Measurements from ENCODE around the gene DACT2. TPM values are rescaled to one million over a fixed set of nuclear protein-coding genes. Genes with fewer than 3 reads are reported as not detected.
"Not testable (repeated sequence)": the region's sequence is repeated elsewhere in the genome, so short reads cannot be mapped to it uniquely, and the experiment has no call there.

Gene DACT2, protein sequence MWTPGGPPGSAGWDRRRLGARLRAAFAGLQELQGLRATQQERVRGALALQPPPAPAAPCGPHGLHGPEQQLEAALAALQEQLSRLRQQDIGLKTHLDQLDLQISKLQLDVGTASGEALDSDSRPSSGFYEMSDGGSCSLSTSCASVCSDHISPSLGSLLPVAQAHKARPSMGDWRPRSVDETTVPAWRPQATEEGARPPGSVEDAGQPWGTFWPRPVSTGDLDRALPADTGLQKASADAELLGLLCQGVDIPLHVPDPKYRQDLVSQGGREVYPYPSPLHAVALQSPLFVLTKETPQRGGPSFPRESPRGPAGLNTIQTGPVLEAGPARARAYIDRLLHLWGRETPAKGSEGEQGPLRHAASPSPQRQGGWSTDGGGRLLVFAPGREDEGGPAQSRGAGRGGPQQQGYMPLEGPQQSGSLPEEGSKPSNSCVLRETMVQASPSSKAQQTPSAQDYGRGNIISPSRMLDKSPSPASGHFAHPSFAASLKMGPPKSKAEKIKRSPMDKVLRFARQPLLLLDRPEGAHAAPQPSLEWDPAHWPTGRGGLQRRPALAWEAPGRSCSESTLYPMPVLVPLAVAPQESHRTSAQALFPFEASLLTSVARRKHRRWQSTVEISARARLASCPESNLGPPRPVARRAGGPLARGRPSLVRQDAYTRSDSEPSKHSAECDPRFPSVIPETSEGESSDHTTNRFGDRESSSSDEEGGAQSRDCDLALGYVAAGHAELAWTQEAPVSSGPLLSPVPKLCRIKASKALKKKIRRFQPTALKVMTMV
- polyA plus RNA-seq (ENCODE audit: insufficient read depth in 1 of 5, insufficient read length in 5 of 5, low replicate concordance in 1 of 5) = 10 to 100 TPM; 27.0 to 55.1 (median 41.5) TPM
- long read RNA-seq, donor 1, transcript DACT2-201 (4 exons, 2,942 nt) = major isoform, 39 of 39 reads
- long read RNA-seq, donor 1, partial matches to known transcripts = 0 of 39 reads
- long read RNA-seq, donor 1, other reads (novel, unspliced or antisense) = 0 of 39 reads
- long read RNA-seq, donor 2, transcript DACT2-201 (4 exons, 2,942 nt) = major isoform, 14 of 14 reads
- long read RNA-seq, donor 2, partial matches to known transcripts = 0 of 14 reads
- long read RNA-seq, donor 2, other reads (novel, unspliced or antisense) = 0 of 14 reads
- long read RNA-seq, donor 3, transcript DACT2-201 (4 exons, 2,942 nt) = major isoform, 15 of 15 reads
- long read RNA-seq, donor 3, partial matches to known transcripts = 0 of 15 reads
- long read RNA-seq, donor 3, other reads (novel, unspliced or antisense) = 0 of 15 reads
- long read RNA-seq, donor 4, transcript DACT2-201 (4 exons, 2,942 nt) = major isoform, 14 of 14 reads
- long read RNA-seq, donor 4, partial matches to known transcripts = 0 of 14 reads
- long read RNA-seq, donor 4, other reads (novel, unspliced or antisense) = 0 of 14 reads
- long read RNA-seq, donor 5, transcript DACT2-201 (4 exons, 2,942 nt) = major isoform, 14 of 14 reads
- long read RNA-seq, donor 5, partial matches to known transcripts = 0 of 14 reads
- long read RNA-seq, donor 5, other reads (novel, unspliced or antisense) = 0 of 14 reads
- long read RNA-seq, donor 6, transcript DACT2-201 (4 exons, 2,942 nt) = major isoform, 26 of 26 reads
- long read RNA-seq, donor 6, partial matches to known transcripts = 0 of 26 reads
- long read RNA-seq, donor 6, other reads (novel, unspliced or antisense) = 0 of 26 reads
- long read RNA-seq, donor 7, transcript DACT2-201 (4 exons, 2,942 nt) = major isoform, 28 of 28 reads
- long read RNA-seq, donor 7, partial matches to known transcripts = 0 of 28 reads
- long read RNA-seq, donor 7, other reads (novel, unspliced or antisense) = 0 of 28 reads
- long read RNA-seq, donor 8, transcript DACT2-201 (4 exons, 2,942 nt) = major isoform, 8 of 8 reads
- long read RNA-seq, donor 8, partial matches to known transcripts = 0 of 8 reads
- long read RNA-seq, donor 8, other reads (novel, unspliced or antisense) = 0 of 8 reads

DNA sequence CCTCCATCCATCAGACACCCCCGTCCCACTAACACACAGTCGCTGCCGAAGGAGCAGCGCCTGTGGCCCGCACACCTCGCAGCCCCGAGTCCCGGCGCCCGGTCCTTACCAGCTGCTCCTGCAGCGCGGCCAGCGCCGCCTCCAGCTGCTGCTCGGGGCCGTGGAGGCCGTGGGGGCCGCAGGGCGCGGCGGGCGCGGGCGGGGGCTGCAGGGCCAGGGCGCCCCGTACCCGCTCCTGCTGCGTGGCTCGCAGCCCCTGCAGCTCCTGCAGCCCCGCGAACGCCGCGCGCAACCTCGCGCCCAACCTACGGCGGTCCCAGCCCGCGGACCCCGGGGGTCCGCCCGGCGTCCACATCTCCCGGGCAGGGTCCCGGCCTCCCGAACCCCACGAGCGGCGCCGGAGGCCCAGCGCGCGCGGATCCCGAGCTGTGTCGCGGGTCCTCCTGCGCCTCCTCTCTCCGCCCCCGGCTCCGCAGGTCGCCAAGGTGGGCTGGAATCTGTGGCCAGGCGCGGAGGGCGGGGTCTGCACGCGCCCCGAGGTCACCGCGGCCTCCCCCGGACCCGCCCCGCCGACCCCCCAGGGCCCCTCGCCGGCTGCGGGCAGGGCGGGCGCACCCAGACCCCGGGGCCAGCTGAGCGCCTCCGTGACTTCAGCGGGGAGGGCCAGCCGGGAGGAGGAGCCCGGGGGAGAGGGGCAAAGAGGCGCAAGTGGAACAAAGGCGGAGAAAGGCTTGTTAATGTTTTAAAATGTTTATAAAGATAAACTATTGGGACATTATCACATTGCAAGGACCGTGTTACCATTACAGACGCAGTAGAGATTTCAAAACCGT lies at the start of gene DACT2:
Gene DACT2, minus strand, starts transcription at position 499 of the 833 bp plus-strand sequence. Its CDS starts 144 bp downstream, at position 355.
- DNase-seq = no peak

DNA sequence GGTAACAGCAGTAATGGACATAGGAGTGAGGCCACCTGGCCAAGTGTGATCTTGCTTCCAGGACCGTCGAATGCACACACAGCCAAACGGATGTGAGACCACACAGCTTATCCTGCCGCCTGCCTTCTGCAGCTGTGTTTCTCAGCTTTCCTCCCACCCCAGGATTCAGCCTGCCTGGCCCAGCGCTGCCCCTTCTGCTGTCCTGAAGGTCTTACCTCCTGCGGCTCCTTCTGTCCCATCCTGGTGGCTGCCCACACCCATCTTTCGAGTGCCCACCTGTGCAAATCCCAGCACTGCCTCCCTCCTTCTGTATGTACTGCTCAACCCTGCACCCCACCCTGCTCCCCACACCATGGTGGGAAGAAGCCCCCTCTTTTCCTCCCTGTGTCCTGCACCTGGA lies 49.4 kb upstream of the DACT2 start:
- no peak for DNase-seq

DNA sequence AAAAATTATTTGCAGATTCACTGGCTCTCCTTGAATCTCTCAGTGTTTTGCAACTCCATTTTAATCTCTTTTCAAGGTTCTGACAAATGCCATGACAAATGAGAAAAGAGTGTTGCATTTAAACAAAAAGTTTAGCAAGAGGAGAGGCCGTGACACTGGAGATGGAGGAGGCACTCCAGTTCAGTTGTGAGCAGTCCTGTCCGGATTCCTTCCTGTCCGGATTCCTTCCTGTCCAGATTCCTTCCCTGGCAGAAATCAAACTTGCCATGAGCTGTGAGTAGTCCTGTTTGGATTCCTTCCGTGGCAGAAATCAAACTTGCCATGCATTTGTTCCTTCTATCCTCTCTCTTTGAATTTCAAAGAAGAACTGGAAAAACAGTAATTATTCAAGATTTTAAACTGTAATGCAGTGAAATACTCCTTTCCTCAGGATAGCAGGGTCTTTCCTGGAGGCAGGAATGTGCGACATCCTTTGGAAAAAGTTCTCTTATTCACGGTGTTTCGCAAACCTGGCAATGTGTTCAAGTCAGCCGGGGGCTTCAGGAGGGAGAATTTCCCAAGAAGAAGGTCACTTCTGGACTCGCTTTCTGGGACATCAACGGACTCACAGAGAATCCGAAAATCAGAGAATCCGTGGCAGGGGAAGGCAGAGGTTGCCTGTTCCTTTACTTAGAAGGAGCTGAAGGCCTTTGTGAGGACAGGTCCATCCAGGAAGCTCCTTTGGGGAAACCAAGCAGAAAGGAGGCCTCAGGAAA lies 48.7 kb upstream of the DACT2 start:
- DNase-seq = no peak

DNA sequence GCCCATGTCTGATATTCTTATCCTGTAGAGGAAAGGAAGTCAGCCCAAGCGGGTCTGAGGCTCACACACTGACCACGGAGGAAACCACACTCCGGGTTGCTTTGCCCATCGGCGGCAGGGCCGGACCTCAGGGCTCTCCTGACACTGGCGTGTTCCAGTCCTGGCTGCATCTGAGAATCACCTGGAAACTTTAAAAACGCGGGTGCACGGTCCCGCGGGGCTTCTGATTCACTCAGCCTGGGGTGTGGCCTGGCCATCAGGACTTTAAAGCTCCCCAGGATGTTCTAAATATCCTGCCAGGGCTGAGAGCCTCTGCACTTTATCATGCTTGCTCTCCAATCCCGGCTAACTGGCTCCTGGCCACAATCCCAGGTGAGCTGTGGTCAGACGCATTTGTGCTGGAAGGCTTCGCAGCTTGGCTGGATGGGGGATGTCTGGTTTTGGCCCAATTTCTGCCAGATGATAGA lies 47.7 kb upstream of the DACT2 start:
- DNase-seq = no peak

DNA sequence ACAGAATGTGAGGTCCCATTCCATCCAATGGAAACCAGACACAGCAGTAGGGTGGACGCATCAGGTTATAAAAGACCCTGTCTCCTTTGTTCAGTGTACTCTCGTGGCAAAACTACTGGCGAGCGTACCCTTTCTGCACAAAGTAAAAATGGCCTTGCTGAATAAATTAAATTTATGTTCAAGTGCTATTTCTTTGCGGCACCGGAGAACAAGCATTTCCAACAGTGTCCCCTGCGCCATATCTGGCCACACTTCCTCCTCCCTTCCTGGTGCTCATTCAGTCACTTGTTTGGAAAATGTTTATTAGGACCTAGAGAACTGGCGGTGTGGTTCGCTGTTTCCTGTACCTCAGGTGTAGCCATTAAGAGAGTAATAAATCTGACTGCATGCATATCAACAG lies 46.9 kb upstream of the DACT2 start:
- DNase-seq = no peak

DNA sequence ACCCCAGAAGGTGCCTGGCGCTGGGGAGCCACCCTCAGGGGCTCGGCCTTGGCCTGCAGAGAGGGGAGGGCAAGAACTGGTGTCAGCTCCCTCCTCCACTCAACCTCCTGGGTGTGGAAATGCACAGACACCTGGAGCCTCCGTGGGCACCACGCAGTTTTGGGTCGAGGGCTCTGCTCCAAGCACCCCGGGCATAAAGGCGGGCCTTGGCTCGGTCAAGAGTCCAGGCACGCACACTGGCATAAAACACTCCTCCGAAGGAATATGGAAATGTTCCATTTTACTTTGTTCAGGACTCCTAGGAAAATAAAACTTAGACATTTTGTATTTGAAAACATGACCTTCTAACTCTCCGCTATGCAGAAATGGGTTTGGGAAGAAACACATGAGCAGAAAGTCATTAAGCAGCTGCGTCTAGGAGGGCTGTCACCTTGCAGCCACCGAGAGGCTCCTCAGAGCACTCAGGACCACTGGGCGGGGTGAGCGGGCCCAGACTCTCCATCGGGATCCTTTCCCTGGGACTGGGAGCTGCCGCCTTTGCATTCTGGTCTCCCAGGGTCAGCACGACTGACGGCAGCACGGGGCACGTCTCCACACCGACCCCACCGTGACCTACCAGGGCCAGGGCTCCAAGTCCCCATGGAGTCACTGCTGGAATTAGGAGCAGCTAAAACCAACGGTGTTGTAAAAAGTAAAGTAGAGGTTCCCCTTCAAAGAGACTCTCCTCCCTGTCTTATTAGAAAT lies 46.0 kb upstream of the DACT2 start:
- DNase-seq = no peak

DNA sequence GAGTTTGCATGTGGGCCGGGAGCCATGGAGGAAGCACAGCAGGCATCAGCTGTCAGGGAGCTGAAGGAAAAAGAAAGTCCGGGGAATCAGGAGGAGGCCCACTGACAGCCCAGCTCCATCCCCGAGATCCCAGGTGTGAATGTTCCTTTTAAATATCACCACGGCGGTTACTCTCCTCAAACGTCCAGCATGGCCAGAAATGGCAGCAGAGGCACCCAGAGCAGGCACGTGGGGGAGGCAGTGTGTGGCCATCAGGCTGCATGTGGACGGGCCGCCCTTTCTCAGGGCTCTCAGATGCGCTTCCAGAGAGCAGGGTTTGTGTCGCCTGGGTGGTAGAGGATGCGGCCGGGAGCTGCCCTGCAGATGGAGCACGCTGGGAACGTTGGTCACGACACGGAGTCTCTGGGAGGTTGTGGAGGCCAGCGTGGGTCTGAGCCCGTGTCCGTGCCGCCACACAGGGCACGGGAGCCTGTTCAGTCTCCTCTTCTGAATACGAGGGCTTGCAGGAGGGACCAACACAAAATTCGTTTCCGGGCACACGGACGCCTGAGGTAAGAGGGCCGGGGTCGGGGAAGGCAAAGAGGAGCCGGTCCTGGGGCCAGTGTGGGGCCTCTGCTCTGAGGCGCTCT lies 45.3 kb upstream of the DACT2 start:
- no peak for DNase-seq

DNA sequence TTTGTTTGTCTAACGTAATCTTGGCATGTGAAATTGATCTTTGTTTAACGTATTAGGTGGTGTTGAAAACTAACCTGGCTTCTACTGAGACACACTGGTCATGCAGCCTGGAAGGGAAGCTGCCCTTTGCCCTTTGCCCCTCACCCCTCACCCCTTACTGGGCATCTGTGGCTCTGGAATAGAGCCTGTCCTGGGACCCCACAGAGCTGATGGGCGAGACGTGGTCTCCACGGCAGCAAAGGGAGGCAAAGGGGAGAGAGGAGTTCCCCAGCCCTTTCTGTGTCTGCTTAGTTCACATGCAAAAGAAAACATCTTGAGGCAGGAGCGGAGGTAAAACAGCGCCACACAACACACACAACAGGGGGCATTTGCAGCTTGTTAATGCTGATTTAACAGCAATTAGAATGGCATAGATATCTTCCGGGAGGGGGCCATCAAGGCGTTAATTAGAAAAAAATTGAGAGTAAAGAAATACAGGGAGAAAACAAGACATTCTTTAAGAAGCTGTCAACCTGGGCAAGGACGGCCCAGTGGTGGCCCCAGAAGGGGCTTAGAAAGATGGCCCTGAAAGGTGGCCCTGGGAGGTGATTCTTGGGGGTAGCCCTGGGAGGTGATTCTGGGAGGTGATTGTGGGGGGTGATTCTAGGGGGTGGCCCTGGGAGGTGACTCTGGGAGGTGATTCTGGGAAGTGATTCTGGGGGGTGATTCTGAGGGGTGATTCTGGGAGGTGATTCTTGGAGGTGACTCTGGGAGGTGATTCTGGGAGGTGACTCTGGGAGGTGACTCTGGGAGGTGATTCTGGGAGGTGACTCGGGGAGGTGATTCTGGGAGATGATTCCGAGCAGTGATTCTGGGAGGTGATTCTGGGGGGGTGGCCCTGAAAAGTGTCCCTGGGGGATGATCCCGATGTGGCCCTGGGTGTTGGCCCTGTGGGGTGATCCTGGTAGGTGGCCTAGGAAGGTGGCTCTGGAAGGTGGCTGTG lies 44.5 kb upstream of the DACT2 start:
- no peak for DNase-seq

DNA sequence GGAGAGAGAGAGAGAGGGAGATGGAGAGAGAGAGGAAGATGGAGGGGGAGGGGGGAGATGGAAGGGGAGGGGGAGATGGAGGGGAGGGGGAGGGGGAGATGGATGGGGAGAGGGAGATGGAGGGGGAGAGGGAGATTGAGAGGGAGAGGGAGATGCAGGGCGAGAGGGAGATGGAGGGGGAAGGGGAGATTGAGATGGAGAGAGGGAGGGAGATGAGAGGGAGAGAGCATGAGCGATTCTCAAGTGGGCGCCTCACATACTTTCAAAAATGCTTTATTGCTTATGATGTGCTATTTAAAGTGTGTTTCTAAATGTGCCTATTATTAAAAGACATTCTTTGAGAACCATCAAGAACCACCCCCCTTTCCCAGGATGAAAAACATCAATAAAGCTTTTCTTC lies 43.7 kb upstream of the DACT2 start:
- DNase-seq = no peak

DNA sequence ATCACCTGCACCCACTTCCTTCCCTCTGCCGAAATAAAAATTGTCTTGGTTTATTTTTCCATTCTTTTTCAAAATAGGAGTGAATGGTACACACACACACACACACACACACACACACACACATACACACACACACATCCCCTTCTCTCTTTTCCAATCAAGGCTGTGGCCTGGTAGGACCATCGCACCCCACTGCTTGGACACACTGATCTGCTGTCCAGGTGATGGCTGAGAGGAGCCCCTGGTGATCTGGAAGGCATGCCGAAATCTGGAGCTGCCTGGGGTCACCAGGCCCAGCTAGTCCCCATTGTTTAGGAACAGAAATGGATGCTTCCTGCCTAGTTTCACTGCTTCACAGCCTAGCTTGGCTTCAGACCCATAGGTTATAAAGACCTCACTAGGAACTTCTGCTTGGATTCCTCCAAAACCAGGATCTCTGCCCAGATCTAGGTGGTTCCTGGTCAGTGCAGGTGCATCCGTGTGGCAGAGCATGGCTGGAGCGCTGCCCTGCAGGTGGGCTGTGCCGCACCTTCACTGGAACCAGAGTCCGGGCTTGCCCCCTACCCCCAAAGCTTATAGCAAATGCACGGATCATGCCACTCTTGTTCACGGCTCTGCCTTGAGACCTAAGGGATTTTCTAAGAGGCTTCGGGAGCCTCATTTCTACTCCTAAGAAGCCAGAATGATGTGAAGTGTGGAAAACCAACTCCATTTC lies 42.9 kb upstream of the DACT2 start:
- DNase-seq = no peak

DNA sequence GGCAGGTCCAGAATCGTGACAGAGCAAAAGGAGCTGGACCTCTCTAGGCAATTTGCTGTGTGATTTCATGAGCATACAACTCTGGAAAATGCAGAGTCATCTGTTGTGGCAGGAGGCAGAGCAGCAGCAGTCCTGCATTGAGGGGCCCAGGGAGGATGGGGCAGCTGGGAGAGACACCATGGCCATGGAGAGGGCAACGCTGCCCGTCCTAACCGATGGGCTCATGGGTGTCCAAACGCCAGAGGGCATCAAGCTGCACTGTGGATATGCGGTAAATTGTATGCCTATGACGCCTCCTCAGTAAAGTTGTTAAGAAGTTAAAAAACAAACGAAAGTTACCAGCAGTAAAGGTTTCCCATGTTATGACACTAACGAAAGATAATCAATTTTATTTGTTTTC lies 42.2 kb upstream of the DACT2 start:
- DNase-seq = no peak

DNA sequence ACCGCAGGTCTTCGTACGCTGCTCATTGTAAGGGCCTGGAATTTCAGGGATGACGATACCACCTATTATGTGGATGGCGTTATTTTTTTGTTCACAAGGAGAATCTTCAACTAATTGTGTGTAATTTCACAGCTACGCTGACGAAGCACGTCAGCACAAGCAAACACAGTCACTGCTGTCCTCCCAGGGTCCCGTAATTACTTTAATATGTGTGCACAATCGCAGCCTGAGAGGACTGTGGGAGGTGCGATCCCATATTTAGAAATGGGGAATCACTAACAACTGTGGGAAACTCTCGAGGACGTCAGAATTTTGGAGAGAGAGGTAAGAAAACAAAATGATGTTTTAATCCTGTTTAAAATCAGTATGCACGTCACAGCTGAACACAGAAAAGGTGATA lies 40.2 kb upstream of the DACT2 start:
- no peak for DNase-seq

DNA sequence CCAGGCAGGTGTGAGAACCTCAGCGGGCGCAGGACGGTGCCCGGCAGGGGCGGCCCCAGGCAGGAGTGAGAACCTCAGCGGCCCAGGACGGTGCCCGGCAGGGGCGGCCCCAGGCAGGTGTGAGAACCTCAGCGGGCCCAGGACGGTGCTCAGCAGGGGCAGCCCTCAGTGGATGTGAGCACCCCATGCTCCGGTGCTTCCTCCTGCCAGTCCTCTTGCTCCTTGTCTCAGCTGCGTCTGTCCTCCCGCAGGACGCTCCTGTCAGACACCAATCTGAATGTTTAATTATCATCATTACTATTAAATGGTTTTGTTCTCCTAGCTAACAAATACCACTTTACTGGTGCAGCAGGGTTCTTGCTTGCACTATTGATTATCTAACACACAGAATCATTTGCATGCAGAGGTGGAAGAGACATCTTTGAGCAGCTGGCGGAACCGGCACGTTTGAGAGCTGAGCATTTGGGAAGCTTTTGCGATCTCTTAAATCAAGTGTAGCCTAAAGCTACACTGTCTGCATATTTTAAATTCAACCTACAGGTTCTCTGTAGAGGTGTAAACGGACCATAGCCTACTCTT lies 39.4 kb upstream of the DACT2 start:
- no peak for DNase-seq

DNA sequence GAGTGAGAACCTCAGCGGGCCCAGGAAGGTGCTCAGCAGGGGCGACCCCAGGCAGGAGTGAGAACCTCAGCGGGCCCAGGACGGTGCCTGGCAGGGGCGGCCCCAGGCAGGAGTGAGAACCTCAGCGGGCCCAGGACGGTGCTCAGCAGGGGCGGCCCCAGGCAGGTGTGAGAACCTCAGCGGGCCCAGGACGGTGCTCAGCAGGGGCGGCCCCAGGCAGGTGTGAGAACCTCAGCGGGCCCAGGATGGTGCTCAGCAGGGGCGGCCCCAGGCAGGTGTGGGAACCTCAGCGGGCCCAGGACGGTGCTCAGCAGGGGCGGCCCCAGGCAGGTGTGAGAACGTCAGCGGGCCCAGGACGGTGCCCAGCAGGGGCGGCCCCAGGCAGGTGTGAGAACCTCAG lies 37.3 kb upstream of the DACT2 start:
- not testable (repeated sequence) for DNase-seq

All from right lung (tissue), 10 donors.